CD14-positive monocyte (primary cell): Measurements from ENCODE around the gene CDH4. TPM values are rescaled to one million over a fixed set of nuclear protein-coding genes. Genes with fewer than 3 reads are reported as not detected.

Experiments used
- DNase-seq, 3 donors: peaks; one replicate each; pipeline ENCODE4 v3.0.0-alpha.2; 2011 to 2022
- H2AFZ ChIP-seq: 2 replicates; pipeline ENCODE4 v1.6.0; 2012; ENCODE audit warnings: mild to moderate bottlenecking, low read depth, low read length, inconsistent platforms; ENCODE audit not compliant: insufficient read depth, poor library complexity, severe bottlenecking
- H3K27ac ChIP-seq, 2 donors: 1 replicate in 1 of 2; 2 replicates in 1 of 2; pipeline ENCODE4 v1.5.1; 2012 to 2013; ENCODE audit warnings: low read length in 2 of 2, control low read depth in 1 of 2, inconsistent platforms in 1 of 2, low read depth in 1 of 2, mild to moderate bottlenecking in 1 of 2
- H3K27me3 ChIP-seq, 2 donors: one replicate each; pipeline versions ENCODE4 v1.6.0 to v1.6.1; 2011 to 2013; ENCODE audit warnings: low read length in 2 of 2; ENCODE audit not compliant: control insufficient read depth in 2 of 2, insufficient read depth in 2 of 2
- H3K36me3 ChIP-seq, 2 donors: replicated peaks in 1 of 2; 1 replicate in 1 of 2; 2 replicates in 1 of 2; pipeline versions ENCODE4 v1.5.1 to v1.6.1; 2012 to 2013; ENCODE audit warnings: low read length in 2 of 2, control low read depth in 1 of 2, inconsistent platforms in 1 of 2, mild to moderate bottlenecking in 1 of 2; ENCODE audit not compliant: insufficient read depth in 2 of 2, control insufficient read depth in 1 of 2
- H3K4me1 ChIP-seq, 2 donors: 1 replicate in 1 of 2; 2 replicates in 1 of 2; pipeline versions ENCODE4 v1.5.1 to v1.6.1; 2012 to 2013; ENCODE audit warnings: low read length in 2 of 2, control low read depth in 1 of 2, inconsistent platforms in 1 of 2, mild to moderate bottlenecking in 1 of 2, moderate library complexity in 1 of 2; ENCODE audit not compliant: insufficient read depth in 2 of 2, control insufficient read depth in 1 of 2
- H3K4me2 ChIP-seq: replicated peaks from 2 replicates; pipeline ENCODE3; 2012; ENCODE audit warnings: low read length, moderate library complexity, mild to moderate bottlenecking; ENCODE audit not compliant: poor library complexity, severe bottlenecking; ENCODE audit errors: extremely low read depth
- H3K4me3 ChIP-seq, 3 experiments: fragments of 200-600 bp in 1 of 3; sonication (generic) in 1 of 3; replicated peaks in 1 of 3; 1 replicate in 2 of 3; 2 replicates in 1 of 3; pipeline ENCODE4 v1.5.1; 2011 to 2013; ENCODE audit warnings: low read length in 3 of 3, mild to moderate bottlenecking in 3 of 3, control low read depth in 2 of 3, low read depth in 2 of 3, inconsistent platforms in 1 of 3, moderate library complexity in 1 of 3
- H3K79me2 ChIP-seq: 2 replicates; pipeline ENCODE4 v1.6.0; 2012; ENCODE audit warnings: mild to moderate bottlenecking, control low read depth, inconsistent platforms, low read length, moderate library complexity; ENCODE audit not compliant: insufficient read depth
- H3K9ac ChIP-seq: 2 replicates; pipeline ENCODE4 v1.6.0; 2017; ENCODE audit warnings: low read length, mild to moderate bottlenecking; ENCODE audit not compliant: insufficient read depth, poor library complexity, severe bottlenecking
- H3K9me3 ChIP-seq, 2 donors: replicated peaks in 1 of 2; 1 replicate in 1 of 2; 2 replicates in 1 of 2; pipeline versions ENCODE4 v1.5.1 to v1.6.1; 2012 to 2013; ENCODE audit warnings: low read length in 2 of 2, control low read depth in 1 of 2; ENCODE audit not compliant: control insufficient read depth in 1 of 2, insufficient read depth in 1 of 2
- H4K20me1 ChIP-seq: 2 replicates; pipeline ENCODE4 v1.6.0; 2012; ENCODE audit warnings: mild to moderate bottlenecking, low read length, control low read depth, moderate library complexity; ENCODE audit not compliant: insufficient read depth
- H3K27ac Mint-ChIP-seq, 7 donors: one replicate each; pipeline ENCODE4 v1.8.0; 2020; ENCODE audit warnings: mild to moderate bottlenecking in 7 of 7, mixed read lengths in 7 of 7, moderate library complexity in 6 of 7, inconsistent platforms in 2 of 7
- H3K27me3 Mint-ChIP-seq, 3 donors: one replicate each; pipeline ENCODE4 v1.8.0; 2021 to 2022; ENCODE audit warnings: low read depth in 3 of 3, mild to moderate bottlenecking in 3 of 3, mixed read lengths in 3 of 3, moderate library complexity in 3 of 3, inconsistent platforms in 1 of 3
- H3K36me3 Mint-ChIP-seq, 2 donors: one replicate each; pipeline ENCODE4 v1.8.0; 2020; ENCODE audit warnings: mixed read lengths in 2 of 2, inconsistent platforms in 1 of 2, mild to moderate bottlenecking in 1 of 2
- H3K4me1 Mint-ChIP-seq: one replicate; pipeline ENCODE4 v1.8.0; 2020; ENCODE audit warnings: mild to moderate bottlenecking, mixed read lengths
- H3K4me3 Mint-ChIP-seq, 2 donors: one replicate each; pipeline ENCODE4 v1.8.0; 2020; ENCODE audit warnings: mild to moderate bottlenecking in 2 of 2, mixed read lengths in 2 of 2, moderate library complexity in 1 of 2
- H3K9me3 Mint-ChIP-seq, 7 donors: one replicate each; pipeline ENCODE4 v1.8.0; 2020 to 2022; ENCODE audit warnings: mixed read lengths in 7 of 7, mild to moderate bottlenecking in 6 of 7, moderate library complexity in 6 of 7, inconsistent platforms in 2 of 7
- WGBS: methylation state at CpG from one replicate; pipeline ENCODE4 v1.1.5; 2013; ENCODE audit warnings: missing lambda C conversion rate; ENCODE audit not compliant: insufficient coverage; 5-methylcytosine and 5-hydroxymethylcytosine counted together
- intact Hi-C, 2 donors: fragments of 100-400 bp; cut with micrococcal nuclease; formaldehyde crosslinking; loops; one replicate each; pipeline versions ENCODE4 v1.15.0 to v1.15.1; 2023
- polyA plus RNA-seq, 3 donors: library from polyadenylated mRNA; depleted of rRNA in 1 of 3; unstranded in 2 of 3; stranded (reverse) in 1 of 3; fragments of 300-500 nt in 2 of 3; fragments of >200 nt in 1 of 3; fragmentation: Illumina TruSeq in 2 of 3; gene quantifications; 1 replicate in 2 of 3; 2 replicates in 1 of 3; pipeline ENCODE4 v1.2.3, GENCODE V29; 2012 to 2021
- TF ChIP-seq, protein P1 (sequence below): fragments of 200-600 bp; IDR thresholded peaks from one replicate; pipeline ENCODE4 v1.8.0; 2022; ENCODE audit warnings: antibody characterized with exemption, mild to moderate bottlenecking

Gene CDH4
- polyA plus RNA-seq, 3 donors, result not detected

DNA sequence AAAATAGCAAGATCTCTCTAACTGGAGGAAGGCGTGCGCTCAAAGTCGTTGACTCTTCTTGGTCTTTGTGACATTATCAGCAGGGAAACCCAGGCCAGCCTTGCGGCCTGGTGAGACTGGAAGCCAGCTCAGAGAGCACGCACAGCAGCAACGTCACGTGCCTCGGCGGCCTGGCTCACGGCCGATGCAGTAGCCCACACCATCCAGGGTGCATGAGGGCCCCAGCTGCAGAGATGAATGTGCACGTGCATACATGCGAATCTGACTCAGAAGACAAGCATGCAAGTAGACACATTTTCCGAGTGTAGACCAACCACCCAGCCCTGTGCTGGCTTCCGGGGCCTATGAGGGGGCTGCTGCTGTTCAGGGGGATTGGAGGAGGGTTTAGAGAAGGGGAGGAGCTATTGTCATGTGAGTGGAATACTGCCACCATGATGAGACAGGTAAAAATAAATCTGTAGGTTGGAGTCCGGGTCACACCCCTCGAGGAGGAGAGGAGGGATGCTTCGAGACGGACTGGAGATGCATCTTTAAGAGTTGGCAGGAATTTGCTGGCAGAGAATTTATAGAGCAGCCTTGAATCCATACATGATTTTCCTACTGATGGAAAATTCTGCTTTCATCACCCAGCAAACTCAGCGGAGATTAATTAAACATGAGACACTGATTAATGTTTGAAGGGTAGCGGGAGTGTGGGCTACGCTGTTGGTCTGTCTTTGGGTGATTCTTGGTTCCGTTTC, 388.2 kb downstream of the CDH4 start:
- no peaks in the 10 kb centered on the region for H3K27me3 ChIP-seq
- Mint-ChIP-seq H3K36me3 (no peaks in the 10 kb centered on the region), H3K4me1 (no peaks in the 10 kb centered on the region), H3K4me3 (no peak overlapping the region), H3K27ac (no peak overlapping the region), H3K27me3 (peaks cover 1 to 3% (median 3%) of the 10 kb centered on the region in 3 donors), H3K9me3 (peaks cover 4 to 49% (median 27%) of the 10 kb centered on the region in 7 donors)
- no peak overlapping the region for H2AFZ ChIP-seq
- no peak overlapping the region for H3K4me2 ChIP-seq
- 96% methylated on average over 16 of the region's 23 CpGs for WGBS
- no peaks in the 10 kb centered on the region for H3K79me2 ChIP-seq
- H4K20me1 ChIP-seq, result no peaks in the 10 kb centered on the region
- intact Hi-C loops, result no loop called here
- no peak for DNase-seq
- peaks cover 0 to 98% of the 10 kb centered on the region in 2 donors for H3K9me3 ChIP-seq
- H3K9ac ChIP-seq, result no peak overlapping the region
- H3K36me3 ChIP-seq, result no peaks in the 10 kb centered on the region
- no peak overlapping the region for H3K27ac ChIP-seq
- TF ChIP-seq, protein P1, sequence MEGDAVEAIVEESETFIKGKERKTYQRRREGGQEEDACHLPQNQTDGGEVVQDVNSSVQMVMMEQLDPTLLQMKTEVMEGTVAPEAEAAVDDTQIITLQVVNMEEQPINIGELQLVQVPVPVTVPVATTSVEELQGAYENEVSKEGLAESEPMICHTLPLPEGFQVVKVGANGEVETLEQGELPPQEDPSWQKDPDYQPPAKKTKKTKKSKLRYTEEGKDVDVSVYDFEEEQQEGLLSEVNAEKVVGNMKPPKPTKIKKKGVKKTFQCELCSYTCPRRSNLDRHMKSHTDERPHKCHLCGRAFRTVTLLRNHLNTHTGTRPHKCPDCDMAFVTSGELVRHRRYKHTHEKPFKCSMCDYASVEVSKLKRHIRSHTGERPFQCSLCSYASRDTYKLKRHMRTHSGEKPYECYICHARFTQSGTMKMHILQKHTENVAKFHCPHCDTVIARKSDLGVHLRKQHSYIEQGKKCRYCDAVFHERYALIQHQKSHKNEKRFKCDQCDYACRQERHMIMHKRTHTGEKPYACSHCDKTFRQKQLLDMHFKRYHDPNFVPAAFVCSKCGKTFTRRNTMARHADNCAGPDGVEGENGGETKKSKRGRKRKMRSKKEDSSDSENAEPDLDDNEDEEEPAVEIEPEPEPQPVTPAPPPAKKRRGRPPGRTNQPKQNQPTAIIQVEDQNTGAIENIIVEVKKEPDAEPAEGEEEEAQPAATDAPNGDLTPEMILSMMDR, result no peak
- no peaks in the 10 kb centered on the region for H3K4me1 ChIP-seq
- no peak overlapping the region for H3K4me3 ChIP-seq

DNA sequence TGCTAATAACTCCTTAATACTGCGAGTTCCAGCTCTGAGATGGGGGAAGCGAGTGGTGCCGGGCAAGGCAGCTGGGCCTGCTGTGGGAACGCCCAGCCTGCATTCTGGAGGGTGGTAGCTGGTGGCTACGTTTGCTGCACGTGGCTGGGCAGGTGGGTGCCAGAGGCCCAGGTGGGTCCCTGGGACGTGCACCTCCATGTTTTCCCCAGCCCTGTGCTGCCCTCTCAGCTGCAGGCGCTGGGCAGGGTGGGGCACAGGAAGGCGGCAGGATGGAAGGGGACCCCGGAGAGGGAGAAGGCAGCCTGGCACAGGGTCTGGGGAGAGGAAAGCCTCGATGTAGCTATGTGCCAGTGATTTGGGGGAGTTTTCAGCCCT, 388.8 kb downstream of the CDH4 start:
- Histone ChIP-seq H3K79me2 (no peaks in the 10 kb centered on the region), H3K27me3 (no peaks in the 10 kb centered on the region), H3K36me3 (no peaks in the 10 kb centered on the region), H3K27ac (no peak overlapping the region), H3K9me3 (peaks cover 0 to 98% of the 10 kb centered on the region in 2 donors), H3K4me1 (no peaks in the 10 kb centered on the region), H4K20me1 (no peaks in the 10 kb centered on the region), H3K4me3 (no peak overlapping the region), H3K9ac (no peak overlapping the region), H3K4me2 (no peak overlapping the region), H2AFZ (no peak overlapping the region)
- TF ChIP-seq, protein P1, result no peak
- no peak for DNase-seq
- Mint-ChIP-seq H3K9me3 (peaks cover 4 to 50% (median 28%) of the 10 kb centered on the region in 7 donors), H3K27me3 (peaks cover 1 to 3% (median 3%) of the 10 kb centered on the region in 3 donors), H3K36me3 (no peaks in the 10 kb centered on the region), H3K27ac (no peak overlapping the region), H3K4me3 (no peak overlapping the region), H3K4me1 (no peaks in the 10 kb centered on the region)
- intact Hi-C loops, result no loop called here
- 84% methylated on average over 10 of the region's 11 CpGs for WGBS
